Measurements from ENCODE around the gene GDF2.

The GDF2 gene

DNA sequence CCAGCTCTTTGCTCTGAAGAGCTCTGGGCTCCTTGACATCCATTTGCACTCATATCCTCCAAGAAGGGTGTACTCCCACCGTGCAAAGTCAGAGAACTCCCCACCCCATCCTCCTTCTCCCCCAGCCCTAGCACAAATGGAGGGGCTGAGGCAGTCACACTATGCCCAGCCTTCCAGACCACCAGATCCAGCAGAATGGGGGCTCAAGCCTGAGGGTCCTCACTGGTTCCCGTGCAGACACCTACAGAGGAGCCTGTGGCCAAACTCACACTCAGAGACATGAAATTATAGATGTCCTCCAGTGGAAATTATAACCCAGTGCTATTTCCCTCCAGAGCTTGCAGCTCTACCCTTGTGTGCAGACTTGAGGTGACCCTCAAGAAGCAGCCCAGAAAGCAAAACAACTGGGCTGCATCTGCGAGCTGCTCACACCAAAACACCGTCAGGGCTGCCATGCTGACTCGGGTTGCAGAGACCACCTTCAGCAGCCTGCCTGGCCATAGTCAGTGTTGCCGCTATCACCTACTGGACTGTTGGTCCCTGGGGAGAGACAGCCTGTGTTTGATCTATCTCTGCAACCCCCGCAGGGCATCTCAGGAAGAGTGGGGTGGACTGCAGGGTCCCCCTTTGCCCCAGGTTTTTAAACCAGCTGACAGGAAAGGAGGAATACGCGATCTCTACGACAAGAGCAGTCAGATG lies 54.4 kb downstream of the GDF2 start:
- TF ChIP-seq, protein P1, sequence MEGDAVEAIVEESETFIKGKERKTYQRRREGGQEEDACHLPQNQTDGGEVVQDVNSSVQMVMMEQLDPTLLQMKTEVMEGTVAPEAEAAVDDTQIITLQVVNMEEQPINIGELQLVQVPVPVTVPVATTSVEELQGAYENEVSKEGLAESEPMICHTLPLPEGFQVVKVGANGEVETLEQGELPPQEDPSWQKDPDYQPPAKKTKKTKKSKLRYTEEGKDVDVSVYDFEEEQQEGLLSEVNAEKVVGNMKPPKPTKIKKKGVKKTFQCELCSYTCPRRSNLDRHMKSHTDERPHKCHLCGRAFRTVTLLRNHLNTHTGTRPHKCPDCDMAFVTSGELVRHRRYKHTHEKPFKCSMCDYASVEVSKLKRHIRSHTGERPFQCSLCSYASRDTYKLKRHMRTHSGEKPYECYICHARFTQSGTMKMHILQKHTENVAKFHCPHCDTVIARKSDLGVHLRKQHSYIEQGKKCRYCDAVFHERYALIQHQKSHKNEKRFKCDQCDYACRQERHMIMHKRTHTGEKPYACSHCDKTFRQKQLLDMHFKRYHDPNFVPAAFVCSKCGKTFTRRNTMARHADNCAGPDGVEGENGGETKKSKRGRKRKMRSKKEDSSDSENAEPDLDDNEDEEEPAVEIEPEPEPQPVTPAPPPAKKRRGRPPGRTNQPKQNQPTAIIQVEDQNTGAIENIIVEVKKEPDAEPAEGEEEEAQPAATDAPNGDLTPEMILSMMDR (IDR thresholded peaks at IDR 0.05): no peak
